GM23338 (cell line): ENCODE results near the gene LMF1.

Experiments
- CTCF ChIP-seq, 2 experiments: fragments of 200-600 bp in 1 of 2; sonication (generic) in 1 of 2; conservative IDR thresholded peaks; 2 replicates each; pipeline versions ENCODE4 v1.5.1 to v1.6.1; 2016 to 2017; ENCODE audit warnings: antibody characterized with exemption in 2 of 2, low read depth in 2 of 2, mild to moderate bottlenecking in 2 of 2, moderate library complexity in 1 of 2
- EZH2 ChIP-seq: fragments of 200-600 bp; sonication (generic); IDR thresholded peaks from one replicate; pipeline ENCODE4 v1.8.0; 2017; ENCODE audit warnings: antibody characterized with exemption, mild to moderate bottlenecking, low read depth; ENCODE audit not compliant: unreplicated experiment
- EZH2phosphoT487 ChIP-seq: fragments of 200-600 bp; sonication (generic); IDR thresholded peaks from one replicate; pipeline ENCODE4 v1.8.1; 2018; ENCODE audit warnings: antibody characterized with exemption; ENCODE audit not compliant: unreplicated experiment
- JUNB ChIP-seq: IDR thresholded peaks from one replicate; pipeline ENCODE4 v1.6.1; 2016; ENCODE audit warnings: antibody characterized with exemption; ENCODE audit not compliant: unreplicated experiment

GRCh38 chr16:901715-902601 is 68.8 kb downstream of the LMF1 start:
- TF ChIP-seq CTCF (conservative IDR thresholded peaks at IDR 0.05; ENCODE audit: low read depth in 2 of 2) (no peak), EZH2phosphoT487 (no peak), EZH2 (no peak), JUNB (no peak)
